Measurements from ENCODE around the gene MXD4.

The MXD4 gene

DNA sequence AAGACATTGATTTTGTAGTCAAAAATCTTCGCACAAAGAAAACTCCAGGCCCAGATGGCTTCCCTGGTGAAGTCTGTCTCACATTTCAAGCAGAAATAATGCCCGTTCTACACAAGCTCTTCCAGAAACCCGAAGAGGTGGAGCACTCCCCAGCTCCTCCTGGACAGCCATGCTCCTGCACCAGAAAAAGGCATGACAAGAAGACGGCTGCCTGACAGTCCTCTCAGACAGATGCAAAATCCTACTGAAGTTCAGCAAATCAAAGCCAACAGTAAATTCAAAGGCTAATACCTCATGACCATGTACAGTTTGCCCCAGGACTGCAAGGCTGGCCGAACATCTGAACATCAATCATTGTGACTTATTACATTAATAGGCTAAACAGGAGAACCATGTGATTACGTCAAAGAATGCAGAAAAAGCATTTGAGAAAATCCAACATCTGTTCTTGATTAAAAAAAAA lies 30.8 kb upstream of the MXD4 start:
- peak; percentile 67 for DNase-seq (ENCODE audit: low spot score)

DNA sequence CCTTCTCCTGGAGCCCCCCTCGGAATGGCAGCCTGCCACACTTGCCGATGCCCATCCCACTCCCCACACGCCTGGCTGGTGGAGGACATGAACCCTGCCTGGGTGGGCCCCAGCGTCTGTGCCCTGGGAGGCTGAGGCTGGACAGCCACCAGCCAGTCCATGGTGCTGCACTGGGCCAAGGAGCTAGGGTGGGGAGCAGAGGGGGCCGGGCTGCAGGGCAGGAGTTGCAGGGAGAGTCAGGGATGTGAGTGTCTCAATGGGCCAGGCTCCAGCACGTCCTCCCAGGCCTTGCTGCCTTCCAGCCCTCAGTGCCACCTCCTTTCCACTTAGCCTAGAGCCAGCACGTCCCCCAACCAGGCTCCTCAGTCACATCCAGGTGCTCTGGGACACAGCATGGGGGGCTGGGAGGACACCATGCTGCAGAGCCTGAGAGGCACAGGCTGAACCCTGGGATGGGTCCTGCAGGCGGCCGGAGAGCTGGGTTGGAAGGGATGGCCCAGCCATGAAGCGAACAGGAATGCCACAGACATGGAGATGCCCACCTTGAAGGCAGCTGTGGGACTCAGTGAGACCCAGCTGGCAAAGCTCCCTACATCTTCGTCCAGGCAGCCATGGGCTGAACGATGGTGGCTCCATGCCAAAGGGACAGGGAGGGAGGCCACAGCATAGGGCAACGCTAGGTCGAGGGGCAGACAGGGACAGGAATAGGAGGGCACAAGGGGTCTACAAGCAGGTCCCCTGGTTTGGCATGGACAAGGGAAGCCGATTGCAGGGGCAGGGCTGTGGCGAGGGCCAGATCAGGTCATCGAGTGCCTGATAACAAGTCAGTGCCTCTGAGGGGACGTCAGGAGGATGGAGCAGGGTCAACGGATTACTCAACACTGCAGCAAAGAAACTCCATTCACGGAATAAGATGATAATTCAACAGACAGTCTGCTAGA lies 30.1 kb upstream of the MXD4 start:
- DNase-seq (ENCODE audit: low spot score) = peak; percentile 36

DNA sequence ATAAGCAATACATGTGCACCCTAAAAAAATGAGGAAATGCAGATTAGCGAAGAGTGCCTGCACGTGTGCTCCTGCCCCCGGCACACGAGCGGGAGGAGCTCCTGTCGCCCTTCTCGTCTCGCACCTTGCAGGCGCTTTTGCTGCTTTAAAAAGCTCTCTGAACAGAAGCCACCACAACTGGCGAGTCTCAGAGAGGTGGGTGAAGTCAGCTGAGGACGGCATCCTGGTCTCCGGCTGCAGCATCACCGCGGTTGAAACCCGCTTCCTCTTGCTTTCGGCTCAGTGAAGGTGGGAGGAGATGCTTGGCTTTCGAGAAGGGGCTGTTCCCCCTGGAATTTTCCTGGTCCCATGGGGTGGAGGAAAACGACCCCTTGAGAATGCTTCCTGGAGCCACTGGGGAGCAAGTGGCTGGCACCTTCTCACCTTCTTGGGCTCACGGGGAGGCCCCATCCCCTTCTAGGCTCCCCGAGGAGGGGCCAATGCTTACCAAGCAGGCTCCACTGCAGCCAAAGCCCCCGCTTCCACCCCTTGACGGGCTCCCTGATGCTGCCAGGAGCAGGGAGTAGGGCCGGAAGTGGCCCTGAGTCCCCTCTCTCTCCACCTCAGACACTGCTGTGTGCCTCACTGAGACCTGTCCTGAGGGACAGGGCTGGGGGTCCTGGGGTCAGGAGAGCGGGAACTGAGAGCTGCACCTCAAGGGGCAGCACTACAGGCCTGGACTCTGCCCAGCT lies 29.2 kb upstream of the MXD4 start:
- DNase-seq (ENCODE audit: low spot score) = peak; percentile 44

DNA sequence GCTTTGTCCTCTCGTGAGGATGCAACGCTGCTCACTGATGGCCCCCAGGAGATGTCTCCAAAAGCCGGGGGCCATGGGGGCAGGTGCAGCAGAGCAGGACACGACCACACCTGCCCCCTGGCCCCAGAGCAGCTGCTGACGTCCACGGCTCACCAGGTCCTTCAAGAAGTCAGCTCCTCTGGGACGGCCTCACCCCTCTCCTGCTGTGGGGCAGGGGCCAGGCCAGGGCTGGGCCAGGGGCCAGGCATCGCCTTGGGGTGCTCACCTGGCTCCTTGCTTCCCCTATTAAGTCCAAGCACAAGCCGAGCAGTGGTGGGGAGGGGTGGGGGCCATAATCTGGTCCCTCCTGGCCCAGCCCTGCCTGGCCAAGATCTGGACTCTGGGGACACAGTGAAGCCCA lies 28.6 kb upstream of the MXD4 start:
- no peak for DNase-seq (ENCODE audit: low spot score)

DNA sequence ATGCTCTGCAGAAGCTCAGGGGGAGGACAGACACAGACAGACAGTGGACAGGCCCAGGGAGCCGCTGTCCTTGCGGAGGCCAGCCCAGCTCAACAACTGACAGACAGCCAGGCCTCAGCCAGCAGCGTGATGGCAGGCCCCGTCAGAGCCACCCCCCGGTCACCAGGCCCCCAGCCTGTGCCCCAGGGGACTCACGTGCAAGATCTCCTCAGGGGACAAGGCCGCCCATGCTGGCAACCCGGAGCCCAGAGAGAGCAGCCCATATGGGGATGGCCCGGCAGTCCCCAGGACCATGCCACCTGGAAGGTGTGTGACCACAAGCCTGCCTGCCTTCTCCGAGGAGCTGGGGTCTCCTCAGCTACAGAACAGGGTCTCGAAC lies 28.0 kb upstream of the MXD4 start:
- no peak for DNase-seq (ENCODE audit: low spot score)

DNA sequence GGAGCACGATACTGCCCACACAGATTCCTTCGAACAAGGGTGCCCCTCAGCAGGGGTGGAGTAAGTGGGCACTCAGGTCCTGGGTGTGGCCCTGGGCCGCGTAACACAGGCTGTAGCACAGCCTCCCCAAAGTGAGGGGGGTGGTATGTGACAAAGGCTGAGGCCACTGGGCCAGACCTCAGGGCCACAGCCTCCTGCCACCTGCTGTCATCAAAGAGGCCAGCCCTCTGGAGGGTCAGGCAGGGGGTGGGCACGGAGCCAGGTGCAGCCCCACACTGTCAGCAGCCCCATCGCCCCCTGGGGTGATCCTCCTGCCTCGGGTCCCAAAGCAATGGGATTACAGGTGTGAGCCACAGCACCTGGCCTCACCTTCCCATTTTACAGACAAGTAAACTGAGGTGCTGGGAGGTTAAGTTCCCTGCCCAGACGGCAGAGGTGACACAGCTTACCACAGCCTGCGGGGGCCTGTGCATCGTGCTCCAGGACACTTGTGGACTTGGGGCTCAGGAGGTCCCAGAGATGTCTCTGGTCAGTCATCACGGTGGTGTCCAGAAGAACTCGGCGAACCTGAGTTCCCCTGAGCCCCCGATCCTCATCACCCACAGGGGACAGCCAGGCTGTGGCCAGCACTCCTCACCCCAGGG lies 27.5 kb upstream of the MXD4 start:
- no peak for DNase-seq (ENCODE audit: low spot score)

DNA sequence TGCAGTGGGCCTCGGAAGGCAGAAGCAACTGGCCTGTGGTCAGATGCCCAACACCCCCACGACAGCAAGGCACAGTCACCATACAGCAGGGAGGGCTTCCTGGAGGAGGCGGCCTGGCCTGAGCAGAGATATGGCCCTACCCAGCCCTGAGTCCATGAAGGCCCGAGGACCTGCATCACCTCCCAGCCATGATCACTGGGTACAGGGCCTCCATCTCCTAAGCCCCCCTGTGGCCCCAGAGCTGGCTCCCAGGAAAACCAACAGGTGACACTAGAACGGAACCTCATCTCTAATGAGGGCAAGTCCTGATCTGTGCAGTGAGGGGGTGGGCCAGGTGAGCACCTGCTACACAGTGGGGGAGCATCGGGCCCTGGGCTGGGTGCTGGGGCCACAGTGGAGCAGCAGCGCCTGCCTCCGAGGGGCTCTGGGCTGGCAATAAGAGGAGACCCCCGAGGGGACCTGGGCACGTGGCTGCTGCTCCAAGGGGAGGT lies 26.2 kb upstream of the MXD4 start:
- DNase-seq (ENCODE audit: low spot score) = no peak

DNA sequence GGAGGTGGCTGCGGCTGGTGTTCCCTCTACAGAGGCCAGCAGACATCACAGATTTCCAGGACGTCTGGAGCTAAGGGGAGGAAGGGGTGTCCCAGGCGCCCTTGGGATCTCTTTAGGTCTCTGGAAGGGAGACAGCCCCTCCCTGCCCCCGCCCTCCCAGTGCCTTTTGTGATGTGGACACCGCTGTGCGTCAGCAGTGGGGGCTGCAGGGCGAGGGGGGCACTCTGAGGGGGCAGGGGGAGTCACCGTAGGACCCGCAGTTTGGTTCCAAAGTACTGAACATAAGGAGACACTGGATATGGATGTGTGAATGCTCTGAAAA lies 25.6 kb upstream of the MXD4 start:
- no peak for DNase-seq (ENCODE audit: low spot score)

DNA sequence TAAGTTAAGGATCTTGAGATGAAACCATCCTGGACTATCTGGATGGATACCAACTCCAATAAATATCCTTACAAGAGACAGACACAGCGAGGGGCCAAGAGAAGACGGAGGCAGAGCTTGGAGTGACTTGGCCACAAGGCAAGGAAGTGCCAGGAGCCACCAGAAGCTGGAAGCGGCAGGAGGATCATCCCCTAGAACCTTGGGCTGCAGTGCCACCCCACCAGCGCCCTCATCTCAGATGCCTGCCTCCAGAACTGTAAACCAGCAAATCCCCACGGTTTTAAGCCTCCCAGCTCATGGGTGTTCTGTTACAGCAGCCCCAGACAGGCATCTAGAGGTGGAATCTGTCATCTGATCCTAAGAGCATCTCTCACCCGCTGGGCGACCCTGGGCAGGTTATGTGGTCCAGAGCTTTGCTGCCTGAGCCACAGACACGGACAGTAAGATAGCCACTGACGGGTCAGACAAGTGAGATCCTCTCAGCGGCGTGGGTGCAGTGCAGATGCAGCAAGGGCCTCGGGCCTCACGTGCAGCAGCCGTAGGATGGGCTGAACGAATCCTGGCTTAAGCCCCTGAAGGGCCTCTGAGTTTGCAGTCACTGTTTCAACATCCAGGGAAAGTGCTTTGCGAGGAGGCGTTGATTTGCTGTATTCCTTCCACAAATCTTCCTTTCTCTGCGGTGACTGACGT lies 25.1 kb upstream of the MXD4 start:
- no peak for DNase-seq (ENCODE audit: low spot score)

DNA sequence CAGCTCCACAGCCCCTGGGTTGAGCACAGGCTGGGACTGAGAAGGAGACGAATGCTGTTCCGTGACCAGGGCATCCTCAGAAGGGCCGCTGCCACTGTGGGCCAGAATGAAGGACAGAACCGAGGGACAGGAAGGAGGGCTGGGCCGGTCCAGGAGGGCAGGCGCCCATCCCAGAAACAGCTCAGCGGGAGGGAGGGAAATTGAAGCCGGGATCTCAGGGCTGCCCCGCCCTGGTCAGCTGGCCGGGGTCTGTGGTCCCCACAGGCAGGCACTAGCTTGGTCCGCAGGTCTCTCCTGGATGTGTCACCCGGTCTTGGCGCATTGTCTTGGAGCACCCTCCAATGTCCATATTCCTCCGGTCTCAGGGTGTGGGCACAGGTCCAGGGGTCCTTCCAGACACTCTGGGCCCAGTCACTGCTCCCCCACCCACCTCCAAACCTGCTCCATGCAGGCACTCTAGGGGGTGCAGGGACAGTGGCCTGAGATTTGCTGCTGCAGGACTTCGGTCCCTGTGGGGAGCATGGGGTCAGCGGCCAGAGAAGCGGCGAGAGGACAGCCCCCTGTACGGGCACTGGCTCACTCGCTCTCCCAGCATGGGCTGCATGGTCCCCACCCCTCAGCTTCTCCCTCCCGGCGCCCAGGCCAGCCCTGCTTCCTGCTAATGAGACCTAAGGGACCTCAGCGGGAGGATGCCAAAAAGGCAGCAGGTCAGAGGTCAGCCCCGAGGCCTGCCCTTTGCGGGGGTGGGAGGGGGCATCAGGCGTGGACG lies 23.9 kb upstream of the MXD4 start:
- no peak for DNase-seq (ENCODE audit: low spot score)

DNA sequence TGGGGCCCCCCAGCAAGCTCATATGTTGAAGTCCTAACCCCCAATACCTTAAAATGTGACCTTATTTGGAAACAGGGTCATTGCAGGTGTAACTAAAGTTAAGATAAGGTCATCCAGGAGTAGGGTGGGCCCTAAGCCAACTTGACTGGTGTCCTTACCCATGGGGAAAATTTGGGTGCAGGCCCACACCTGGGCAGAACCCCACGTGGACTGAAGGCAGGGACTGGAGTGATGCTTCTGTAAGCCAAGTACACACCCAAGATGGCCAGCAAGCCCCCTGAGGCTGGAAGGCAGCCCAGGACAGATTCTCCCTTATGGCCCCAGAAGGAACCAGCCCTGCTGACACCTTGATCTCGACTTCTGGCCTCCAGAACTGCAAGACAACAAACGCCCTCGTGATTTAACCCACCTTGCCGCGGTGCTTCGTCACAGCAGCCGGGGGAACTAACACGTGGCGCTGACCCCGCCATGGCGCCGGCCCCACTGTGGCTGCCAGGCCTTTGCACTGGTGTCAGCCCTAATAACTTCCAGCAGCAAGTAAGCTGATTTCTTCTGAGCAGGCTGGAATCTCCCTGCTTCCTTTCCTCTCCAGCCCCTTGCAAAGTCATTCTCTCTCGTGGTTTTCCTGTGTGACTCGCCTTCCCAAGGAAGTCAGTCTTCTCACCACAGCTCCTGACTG lies 23.2 kb upstream of the MXD4 start:
- no peak for DNase-seq (ENCODE audit: low spot score)

DNA sequence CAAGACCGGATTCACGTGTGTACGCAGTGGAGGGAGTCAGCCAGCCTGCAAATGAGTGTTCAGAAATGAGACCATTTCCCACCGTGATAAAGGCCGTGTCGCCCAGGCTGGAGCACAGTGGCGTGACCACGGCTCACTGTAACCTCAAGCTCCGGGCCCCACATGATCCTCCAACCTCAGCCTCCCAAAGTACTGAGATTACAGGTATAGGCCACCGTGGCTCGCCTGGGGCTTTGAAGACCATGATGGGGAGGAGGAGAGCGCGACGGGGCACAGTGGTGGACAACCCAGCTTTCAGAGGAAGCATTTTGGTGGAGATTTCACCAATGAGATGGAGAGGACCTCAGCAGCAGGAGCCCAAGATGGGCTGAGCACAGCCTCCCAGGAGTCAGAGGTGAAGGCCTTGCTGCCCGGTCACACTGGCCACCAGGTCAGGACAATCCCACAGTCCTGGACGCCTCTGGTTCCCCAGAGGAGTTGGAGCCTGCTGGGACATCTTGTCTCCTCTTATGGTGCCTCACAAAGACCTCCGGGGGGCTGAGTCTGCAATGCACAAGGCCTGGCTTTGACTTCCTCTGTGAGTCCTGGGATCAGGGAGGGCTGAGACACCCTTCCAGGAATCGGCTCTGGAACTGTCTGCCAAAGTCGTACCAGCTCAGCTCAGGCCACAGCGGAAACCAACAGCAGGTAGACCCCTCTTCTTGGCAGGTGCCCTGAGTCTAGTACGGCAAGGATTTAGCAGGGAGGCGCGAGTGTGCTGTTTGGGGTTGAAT lies 22.4 kb upstream of the MXD4 start:
- DNase-seq (ENCODE audit: low spot score) = no peak

DNA sequence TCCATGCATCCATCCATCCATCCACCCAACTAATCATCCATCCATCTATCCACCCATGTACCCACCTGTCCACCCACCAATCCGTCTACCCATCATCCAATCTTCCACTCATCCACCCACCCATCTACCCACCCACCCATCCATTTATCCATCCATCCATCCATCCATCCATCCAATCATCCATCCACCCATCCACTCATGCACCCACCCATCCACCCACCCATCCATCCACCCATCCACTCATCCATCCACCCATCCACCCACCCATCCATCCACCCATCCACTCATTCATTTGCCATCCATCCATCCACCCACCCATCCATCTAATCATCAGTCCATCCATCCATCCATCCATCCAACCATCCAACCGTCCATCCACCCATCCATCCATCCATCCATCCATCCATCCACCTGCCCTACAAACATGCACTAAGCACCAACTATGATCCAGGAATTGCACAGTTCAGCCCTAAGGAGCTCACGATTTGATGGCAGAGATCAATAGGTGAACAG lies 21.3 kb upstream of the MXD4 start:
- DNase-seq (ENCODE audit: low spot score) = no peak

DNA sequence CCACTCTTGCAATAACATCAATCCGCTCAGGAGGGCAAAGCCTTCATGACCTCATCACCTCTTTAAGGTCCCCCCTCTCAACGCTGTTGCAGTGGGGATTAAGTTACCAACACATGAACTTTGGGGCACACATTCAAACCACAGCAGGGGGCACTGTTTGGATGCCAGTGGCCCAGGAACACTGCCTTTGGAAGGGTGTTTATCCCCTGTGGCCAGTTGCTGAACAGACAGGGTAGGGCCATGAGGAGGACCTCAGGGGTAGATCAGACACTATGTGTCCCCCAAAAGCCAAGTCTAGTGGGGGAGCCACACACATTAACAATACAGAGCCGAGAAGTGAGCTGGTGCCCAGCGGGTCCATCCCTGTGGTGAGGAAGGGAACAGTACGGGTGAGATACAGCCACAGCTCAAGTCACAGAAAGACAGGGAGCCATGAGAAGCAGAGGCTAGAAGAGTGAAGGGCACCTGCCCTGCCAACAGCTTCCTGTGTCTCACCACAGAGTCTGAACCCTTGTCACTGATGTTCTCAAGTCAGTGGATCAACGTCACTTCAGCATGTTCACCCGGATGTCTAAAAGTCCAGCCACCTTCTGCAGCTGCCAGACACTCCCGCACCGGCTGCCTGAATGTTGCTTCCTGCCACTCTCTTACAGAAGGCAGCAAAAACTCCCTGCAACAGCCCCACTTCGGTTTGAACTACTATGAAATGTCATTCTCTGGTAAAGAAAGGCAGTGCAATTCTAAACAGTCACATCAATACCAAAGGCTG lies 19.9 kb upstream of the MXD4 start:
- no peak for DNase-seq (ENCODE audit: low spot score)

DNA sequence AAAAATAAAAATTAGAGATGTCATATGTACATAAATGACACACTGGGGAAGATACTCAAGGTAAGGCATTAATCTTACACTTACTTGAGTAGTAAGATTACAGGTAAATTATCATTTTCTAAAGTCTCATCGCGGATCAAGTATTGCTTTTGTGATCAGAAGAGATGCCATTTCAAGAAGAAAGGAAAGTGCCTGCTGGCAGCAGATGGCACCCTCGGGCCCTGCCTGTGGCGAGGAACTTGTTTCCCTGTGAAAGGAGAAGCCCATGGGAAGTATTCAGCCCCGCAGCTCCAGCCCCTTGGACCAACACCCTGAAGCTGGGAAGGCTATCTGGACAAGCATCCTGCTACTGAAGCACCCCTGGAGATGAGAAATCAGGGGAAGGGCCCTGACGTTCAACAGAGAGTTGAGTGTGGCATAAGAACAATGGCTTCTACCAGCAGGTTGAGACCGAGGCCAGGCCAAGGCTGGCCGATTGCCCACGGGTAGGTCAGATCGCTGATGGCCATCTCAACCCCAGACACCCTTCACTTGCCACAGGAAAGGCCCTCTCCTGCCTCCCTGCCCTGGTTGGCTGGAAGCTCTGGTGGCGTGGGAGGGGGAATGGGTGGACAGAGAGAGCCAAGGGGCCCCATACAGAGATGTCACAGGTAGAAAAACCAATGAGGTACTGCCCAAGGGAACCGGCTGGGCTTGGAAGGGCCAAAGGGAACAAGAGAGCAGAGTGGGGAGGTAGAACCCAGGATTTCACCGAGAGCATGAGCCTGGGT lies 18.8 kb upstream of the MXD4 start:
- peak; percentile 52 for DNase-seq (ENCODE audit: low spot score)

DNA sequence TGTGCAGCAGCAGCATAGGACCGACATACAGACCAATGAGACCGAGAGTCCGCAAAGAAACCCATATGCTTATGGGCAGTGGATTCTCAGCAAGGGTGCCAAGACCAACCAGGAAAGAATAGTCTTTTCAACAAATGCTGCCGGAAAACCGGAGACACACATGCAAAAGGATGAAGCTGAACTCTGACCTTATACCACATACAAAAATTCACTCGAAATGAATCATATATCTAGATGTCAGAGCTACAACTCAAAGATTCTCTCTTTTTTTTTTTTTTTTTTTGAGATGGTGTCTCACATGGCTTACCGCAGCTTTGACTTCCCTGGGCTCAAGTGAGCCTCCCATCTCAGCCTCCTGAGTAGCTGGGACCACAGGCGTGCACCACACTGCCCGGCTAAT lies 16.0 kb upstream of the MXD4 start:
- no peak for DNase-seq (ENCODE audit: low spot score)

DNA sequence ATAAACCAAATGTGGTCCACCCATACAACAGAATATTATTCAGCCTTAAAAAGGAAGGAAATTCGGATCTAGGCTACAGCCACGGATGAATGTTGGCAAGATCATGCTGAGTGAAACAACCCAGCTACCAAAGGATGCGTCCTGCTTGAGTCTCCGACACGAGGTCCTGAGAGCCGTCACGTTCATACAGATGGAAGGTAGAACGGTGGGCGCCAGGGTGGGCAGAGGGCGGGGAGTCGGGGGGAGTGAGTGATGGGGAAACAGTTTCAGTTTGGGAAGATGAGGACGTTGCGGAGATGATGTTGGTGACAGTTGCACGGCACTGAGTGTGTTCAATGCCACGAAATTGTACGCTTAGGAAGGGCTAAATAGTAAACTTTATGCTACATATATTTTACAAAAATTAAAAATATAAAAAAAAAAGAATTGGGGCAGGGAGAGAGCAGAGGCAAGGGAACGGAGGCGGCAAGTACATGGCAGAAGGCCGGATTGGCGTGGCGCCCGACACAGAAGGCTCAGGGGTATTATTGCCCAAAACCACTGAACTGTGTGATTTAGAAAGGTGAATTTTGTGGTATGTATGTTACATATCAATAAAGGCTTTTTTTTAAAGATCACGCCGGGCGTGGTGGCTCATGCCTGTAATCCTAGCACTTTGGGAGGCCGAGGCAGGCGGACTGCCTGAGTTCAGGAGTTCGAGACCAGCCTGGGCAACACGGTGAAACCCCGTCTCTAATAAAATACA lies 14.8 kb upstream of the MXD4 start:
- peak; percentile 77 for DNase-seq (ENCODE audit: low spot score)

Measured in cerebellar cortex (tissue), 1 donor.